HG03175 (cell line): ENCODE results near the gene TNS1.

ENCODE experiments used
- ATAC-seq: cut with Tn5 transposase; IDR thresholded peaks from one replicate; pipeline ENCODE4 v1.9.1; 2021; ENCODE audit warnings: mild to moderate bottlenecking, moderate library complexity; ENCODE audit not compliant: unreplicated experiment

The TNS1 gene

GRCh38 chr2:217880891-217881290 is 121.9 kb downstream of the TNS1 start:
- no peak for ATAC-seq

- ATAC-seq: no peak
Measured at GRCh38 chr2:217880287-217880889, 122.4 kb downstream of the TNS1 start.

GRCh38 chr2:217878915-217879590 is 123.7 kb downstream of the TNS1 start:
- no peak for ATAC-seq

- ATAC-seq: no peak
Measured at GRCh38 chr2:217877866-217878265, 124.9 kb downstream of the TNS1 start.

GRCh38 chr2:217876253-217876570 is 126.6 kb downstream of the TNS1 start:
- ATAC-seq: no peak

GRCh38 chr2:217875556-217876252 is 127.1 kb downstream of the TNS1 start:
- ATAC-seq: no peak

GRCh38 chr2:217875138-217875537 is 127.7 kb downstream of the TNS1 start:
- no peak for ATAC-seq

GRCh38 chr2:217873371-217873770 is 129.4 kb downstream of the TNS1 start:
- ATAC-seq: no peak

- no peak for ATAC-seq
Measured at GRCh38 chr2:217872319-217872718, 130.5 kb downstream of the TNS1 start.

- no peak for ATAC-seq
Measured at GRCh38 chr2:217870528-217871011, 132.2 kb downstream of the TNS1 start.

- no peak for ATAC-seq
Measured at GRCh38 chr2:217868911-217869334, 133.9 kb downstream of the TNS1 start.

GRCh38 chr2:217868265-217868892 is 134.4 kb downstream of the TNS1 start:
- no peak for ATAC-seq

- ATAC-seq: no peak
Measured at GRCh38 chr2:217866457-217866856, 136.3 kb downstream of the TNS1 start.

- ATAC-seq: peak; percentile 58
Measured at GRCh38 chr2:217864963-217865772, 137.6 kb downstream of the TNS1 start.

- ATAC-seq: no peak
Measured at GRCh38 chr2:217863883-217864282, 138.9 kb downstream of the TNS1 start.

GRCh38 chr2:217861334-217861877 is 141.4 kb downstream of the TNS1 start:
- no peak for ATAC-seq

- no peak for ATAC-seq
Measured at GRCh38 chr2:217859926-217860325, 142.9 kb downstream of the TNS1 start.

- no peak for ATAC-seq
Measured at GRCh38 chr2:217858519-217859491, 144.0 kb downstream of the TNS1 start.
